ENCODE results near the gene DIPK2B.

Gene DIPK2B, protein sequence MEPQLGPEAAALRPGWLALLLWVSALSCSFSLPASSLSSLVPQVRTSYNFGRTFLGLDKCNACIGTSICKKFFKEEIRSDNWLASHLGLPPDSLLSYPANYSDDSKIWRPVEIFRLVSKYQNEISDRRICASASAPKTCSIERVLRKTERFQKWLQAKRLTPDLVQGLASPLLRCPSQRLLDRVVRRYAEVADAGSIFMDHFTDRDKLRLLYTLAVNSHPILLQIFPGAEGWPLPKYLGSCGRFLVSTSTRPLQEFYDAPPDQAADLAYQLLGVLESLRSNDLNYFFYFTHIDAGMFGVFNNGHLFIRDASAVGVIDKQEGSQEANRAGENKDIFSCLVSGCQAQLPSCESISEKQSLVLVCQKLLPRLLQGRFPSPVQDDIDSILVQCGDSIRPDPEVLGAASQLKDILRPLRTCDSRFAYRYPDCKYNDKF

DNA sequence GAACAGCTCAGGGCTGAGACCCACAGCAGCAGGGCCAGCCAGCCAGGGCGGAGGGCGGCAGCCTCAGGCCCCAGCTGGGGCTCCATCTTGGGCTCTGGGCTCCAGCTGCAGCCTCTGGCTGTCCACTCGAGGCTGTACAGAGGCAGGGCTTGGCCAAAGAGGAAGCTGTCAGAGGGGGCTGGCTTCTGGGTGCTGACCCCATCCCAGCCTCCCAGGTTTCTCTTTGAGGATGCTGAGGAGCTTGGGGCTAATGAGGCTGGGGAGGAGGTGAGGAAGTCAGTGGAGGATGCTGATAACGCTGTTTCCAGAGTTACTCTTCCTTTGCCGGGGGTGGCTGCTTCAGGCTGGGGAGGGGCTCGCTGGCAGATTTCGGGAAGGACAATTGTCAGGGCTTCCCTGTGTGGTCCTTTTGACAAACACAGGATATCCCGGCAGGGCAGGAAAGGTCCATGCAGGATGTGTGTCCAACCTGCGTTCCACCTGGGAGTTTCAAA is at the start of gene DIPK2B:
Gene DIPK2B, minus strand, starts transcription at position 136 of the 494 bp plus-strand sequence. Its CDS starts 50 bp downstream, at position 86.
- DNase-seq (ENCODE audit: low read depth) = no peak

DNA sequence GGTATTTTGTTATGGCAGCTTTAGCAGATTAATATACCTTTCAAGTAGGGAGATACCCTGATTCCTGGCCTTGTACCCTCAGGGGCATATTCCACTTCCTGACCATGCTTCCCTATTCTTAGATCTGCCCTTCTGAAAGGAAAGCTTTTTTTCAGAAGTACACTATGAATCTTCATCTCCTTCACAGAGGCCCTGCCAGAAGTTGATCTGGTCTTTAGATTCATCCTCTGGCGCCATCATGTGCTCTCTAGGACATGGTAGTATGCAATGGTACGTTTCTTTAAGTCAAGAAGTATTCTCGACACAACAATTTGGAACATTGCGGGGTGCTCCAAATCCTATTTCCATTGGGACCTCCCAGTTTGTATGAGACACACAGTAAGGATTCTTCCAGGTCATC is 39.6 kb upstream of the DIPK2B start:
- DNase-seq (ENCODE audit: low read depth) = no peak

DNA sequence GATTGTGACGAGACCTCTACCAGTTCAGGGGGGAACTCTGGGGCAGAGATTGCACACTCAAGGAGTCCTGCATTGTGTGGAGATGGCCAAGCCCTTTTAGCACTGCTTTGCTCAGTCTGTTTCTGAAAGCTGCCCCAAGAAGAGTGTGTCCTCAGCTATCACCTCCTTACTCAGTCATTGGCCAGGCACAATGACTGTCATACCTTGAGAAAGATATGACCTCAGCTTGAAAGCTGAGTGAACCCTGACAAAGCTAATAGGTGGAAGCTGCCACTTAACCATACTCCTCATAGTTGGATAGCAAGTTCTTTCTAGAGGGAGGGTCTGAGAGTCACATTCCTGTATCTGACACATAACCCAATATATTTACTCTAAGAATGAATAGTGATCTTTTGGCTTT is 37.8 kb upstream of the DIPK2B start:
- no peak for DNase-seq (ENCODE audit: low read depth)

DNA sequence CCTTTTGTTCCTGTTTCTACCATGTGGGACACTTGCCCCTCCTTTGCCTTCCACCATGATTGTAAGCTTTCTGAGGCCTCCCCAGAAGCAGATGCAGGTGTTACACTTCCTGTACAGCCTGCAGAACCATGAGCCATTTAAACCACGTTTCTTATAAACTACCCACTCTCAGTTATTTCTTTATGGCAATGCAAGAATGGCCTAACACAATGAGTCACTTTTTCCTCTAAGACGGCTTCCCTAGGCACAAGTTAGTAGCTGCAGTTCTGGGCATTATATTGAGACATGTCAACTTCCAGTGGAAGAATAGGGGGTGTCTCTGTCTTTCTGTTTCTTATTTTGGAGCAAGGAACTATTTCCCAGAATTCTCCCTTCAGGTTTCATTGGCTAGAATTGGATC is 32.9 kb upstream of the DIPK2B start:
- DNase-seq (ENCODE audit: low read depth) = no peak

DNA sequence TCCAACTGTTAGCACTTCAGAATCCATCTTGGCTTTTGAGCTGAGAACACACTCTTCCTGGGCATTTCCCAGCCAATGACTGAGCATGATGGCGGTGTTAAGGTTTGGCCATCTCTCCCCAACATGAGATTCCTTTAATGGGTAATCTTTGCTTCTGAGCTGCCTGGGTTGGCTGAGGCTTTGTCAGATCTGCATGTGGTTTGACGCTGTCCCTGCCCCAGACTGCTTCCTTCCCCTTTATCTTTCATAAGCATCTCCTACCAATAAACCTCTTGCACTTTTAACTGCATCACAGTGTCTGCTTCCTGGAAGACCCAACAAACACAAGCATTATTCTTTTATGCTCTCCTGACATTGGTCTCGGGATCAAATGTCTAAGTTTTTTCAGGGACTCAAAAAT is 31.5 kb upstream of the DIPK2B start:
- DNase-seq (ENCODE audit: low read depth) = no peak

DNA sequence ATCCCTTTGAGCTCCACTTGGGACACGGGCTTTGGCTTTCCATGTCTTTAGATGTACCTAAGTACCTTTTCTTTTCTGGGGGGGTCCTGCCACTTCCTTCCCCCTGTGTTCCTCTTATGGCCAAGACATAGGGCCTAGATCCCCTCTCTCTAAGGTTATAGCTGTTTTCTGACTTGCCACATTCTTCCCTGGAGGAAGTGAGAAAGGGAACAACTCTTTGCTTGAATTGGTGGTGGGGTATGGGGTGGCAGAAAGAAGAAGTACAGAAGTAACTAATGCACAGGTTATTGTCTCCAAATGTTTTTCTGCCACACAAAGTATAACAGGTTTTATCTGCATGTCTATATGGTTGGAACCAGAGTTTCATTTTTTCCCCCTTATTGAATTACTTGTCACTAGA is 29.7 kb upstream of the DIPK2B start:
- DNase-seq (ENCODE audit: low read depth) = no peak

DNA sequence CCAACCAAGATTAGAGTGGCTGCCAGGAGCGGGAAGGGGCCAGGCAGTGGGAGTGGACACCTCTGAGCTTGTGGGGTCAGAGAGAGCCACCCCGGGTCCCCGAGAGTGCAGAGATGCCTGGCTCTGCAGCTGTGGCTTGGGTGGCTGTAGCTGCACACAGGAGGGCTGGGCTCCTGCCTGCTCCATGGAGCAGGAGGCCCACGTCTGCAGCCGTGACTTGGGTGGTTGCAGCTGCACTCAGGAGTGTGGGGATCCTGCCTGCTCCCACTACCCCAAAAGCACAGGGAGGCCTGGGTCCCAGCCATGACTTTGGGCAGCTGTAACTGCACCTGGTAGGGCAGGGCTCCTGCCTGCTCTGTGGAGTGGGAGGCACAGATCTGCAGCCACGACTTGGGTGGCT is 28.7 kb upstream of the DIPK2B start:
- no peak for DNase-seq (ENCODE audit: low read depth)

DNA sequence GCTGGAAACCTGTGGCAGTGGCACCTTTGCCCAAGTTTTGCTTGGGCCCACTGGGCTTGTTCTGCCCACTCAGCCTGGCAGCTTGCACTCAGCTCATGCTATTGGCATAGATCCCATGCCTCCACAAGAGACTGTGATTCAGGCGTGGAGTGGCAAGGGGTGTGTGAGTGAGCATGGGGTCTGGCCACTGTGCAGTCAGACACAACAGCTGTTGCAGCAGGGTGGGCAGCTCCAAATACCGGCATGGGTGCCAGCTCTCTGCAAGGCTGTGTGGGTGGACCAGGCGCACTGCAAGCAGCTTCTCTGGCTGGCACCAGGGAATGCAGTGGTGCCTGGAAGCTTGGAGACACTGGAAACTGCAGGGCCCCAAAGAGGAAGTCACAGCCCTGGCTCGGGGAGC is 27.4 kb upstream of the DIPK2B start:
- DNase-seq (ENCODE audit: low read depth) = no peak

DNA sequence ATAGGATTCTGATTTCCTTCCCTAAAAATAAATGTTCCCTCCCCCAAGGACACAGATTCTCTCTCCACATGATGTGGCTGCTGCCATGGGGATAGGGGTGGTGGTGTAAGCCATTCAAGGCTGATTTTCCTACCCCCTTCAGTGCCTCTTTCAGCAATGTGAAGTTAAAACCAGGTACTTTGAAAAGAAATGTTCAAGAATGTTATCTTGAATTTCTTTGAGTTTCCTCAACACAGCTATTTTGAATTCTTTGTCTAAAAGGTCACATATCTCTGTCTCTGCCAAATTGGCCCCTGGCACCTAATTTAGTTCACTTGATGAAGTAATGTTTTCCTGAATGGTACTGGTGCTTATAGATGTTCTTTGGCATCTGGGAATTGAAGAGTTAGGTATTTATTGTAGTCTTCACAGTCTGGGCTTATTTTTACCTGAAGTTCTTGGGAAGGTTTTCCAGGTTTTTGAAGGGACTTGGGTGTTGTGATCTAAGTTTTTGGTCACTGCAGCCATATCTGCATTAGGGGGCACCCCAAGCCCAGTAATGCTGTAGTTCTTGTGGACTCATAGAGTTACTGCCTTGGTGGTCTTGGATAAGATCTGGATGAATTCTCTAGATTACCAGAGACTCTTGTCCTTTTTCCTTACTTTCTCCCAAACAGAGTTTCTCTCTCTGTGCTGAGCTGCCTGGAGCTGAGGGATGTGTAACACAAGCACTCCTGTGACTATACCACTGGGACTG is 7.6 kb upstream of the DIPK2B start:
- no peak for DNase-seq (ENCODE audit: low read depth)

DNA sequence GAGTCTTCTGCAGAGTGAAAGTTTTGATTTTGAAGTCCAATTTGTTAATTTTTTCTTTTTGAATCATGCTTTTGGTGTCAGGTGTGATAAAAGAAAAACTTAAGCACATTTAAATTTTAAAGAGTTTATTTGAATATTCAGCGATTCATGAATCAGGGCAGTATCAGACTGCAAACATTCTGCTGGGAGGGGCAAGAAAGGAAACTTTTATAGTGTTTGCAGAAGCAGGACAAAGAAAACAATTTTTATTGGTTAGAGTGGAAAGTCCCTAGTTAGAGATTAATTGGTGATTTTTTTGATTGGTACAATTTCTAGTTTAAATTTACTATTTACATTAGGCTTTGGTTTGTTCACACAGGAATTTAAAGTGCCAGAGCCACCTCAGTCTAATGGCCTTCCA is 1.5 kb upstream of the DIPK2B start:
- no peak for DNase-seq (ENCODE audit: low read depth)

DNA sequence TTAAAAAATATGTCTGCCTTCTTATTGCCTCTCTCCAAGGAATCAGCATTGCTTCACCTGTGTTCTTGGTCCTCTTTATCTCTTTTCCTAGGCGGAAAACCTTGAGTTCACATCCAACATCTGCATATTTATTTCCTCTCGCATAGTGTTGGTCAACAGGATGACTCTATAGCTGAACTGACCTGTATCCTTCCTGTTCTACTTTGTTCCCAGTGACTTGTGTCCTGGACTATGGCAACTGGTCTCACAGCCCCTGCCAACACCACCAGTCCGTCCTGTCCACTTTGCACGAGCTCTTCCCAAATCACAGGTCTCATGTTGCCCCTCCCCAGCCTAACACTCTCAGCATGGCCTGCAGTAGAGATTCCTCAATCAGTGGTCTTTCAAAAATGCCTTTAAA is 2.0 kb downstream of the DIPK2B start:
- DNase-seq (ENCODE audit: low read depth) = no peak

DNA sequence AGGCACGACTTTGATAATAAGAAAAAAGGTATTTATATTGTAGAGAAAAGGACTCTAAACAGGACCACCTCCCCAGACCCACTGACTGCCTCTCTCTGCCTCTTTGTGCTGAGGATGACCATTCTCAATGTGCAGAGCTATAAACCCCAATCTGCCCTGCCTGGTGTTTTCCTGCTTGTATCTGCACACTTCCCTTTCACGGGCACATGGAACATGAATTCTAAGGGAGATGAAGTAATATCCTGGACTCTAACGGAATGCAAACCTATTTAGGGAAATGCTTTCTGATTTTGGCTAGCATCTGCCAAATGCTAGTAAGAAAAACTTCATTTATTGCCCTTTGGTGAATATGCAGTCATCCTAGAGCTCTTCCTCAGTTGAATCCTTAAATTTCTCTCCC is 2.4 kb downstream of the DIPK2B start:
- DNase-seq (ENCODE audit: low read depth) = no peak

DNA sequence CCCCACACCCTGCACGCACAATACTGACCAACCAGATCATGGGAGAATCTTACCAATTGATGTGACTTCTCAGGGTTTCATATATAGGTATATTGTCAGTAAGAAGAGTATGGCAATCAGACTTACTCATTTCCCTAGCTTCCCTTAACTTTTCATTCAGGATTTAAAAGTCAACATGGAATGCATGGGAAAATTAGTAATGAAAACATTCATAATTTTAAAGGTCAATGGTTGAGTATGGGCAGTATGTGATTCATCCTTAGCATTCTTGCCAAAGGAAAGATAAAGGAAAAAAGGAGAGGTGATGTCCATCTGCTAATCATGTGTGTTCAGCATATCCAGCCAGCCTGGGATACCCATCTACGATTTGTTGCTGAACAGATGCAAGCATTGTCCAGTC is 4.0 kb downstream of the DIPK2B start:
- no peak for DNase-seq (ENCODE audit: low read depth)

DNA sequence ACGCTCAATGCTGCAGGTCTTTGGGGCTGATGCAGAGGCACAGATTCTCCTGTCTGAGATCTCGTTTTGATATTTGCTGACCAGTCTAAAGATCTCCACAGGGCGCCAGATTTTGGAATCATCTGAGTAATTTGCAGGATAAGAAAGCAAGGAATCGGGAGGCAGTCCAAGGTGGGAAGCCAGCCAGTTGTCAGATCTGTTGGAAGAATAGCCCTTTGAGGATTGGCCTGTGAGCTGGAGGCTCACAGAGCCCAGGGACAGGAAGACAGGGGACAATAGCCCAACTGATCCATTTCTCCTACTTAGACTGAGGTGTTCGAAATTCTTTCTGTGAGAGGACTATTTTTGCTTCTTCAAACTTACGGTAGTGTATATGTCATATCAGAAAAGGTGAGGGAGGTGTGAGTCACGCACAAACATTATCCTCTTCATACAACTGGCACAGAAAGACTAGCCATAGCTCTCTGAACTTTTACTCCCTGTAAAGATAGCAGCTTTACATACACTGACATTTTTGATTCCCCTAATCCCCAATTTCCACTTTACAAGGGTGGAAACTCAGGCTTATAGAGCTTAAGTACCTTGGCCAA is 8.8 kb downstream of the DIPK2B start:
- DNase-seq (ENCODE audit: low read depth) = no peak

DNA sequence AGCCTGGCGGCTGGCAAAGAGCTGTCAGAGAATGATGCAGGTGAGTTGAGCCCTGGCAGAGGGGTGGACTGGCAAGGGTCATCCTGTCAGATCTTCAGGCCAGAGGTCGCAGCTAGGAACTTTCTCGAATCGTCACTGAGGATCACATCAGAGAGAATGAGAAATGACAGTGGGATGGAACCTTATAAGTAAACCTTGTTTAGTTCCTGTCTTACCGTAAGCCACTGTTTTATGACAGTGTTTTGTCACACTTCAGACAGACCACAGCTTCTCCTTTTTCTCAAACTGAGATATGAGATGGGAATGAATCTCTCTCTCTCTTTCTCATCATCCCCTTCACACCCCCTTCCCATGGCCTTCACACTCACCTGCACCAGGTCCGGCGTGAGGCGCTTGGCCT is 9.3 kb downstream of the DIPK2B start:
- no peak for DNase-seq (ENCODE audit: low read depth)

DNA sequence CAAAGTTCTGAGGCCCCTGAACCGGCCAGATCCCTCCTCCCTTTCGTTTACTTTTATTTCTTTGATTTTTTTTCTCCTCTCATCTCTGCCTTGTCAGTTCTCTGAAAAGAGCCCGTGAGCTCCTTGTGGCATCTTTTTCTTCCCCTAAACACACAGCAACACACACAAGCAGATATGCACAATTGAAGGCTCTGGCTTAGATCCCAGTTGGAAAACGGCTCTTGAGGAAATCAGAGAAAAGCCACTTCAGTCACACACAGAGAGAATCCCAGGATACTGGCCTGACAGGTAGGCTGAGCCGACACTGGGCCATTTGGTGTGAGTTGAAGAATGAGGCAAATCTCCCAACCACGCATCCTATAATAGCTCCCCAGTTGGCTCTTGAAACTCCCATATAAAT is 12.9 kb downstream of the DIPK2B start:
- no peak for DNase-seq (ENCODE audit: low read depth)

DNA sequence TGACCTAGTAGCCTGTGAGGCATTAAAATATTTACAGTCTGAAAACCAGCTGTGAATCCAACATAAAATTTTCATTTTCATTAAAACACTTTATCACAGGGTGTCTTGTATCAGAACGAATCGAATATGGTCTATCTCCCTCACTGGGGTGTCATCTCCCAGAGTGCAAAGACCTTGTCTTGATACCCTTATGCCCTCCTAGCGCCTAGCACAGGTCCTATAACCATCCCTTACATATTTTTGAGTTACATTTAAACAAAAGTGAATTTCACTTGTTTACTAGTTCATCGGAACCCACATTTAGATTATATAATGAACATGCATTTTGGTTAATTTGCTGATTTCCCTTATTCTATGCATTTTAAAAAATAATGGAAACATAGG is 14.0 kb downstream of the DIPK2B start:
- no peak for DNase-seq (ENCODE audit: low read depth)

DNA sequence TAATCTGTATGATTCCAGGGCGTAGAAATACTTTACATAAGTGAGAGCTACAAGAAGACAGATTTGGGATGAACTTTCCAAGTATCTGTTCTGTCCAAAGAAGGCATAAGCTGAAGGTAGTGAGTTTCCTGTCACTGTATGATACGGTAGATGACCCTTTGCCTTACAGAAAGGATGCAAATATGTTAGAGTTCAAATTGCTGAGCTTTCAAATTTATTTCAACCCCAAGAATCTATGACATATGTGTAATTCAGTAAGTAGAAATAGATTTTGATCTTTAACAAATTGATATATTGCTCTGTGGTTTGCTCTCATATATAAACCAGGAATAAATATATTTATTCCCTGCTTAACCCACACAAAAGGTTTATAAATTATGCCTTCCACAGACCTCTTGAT is 16.5 kb downstream of the DIPK2B start:
- DNase-seq (ENCODE audit: low read depth) = no peak

DNA sequence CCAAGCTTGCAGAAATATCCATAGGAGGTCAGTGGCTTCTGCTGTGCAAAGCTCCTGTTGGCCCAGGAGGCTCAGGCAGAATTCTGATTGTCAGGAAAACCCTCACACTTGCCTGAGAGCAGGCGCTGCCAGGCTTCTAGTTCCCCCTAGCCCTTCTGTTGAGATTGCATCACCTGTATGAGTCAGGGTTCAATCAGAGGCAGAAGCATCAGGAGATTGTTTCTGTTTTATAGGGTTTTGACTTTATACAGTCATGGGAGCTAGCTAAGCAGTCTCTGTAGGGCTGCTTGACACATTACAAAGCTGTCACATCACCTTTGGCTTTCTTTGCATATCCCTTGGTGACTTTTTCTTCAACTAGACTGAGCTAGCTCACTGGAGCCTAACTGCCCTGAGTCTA is 27.8 kb downstream of the DIPK2B start:
- no peak for DNase-seq (ENCODE audit: low read depth)

DNA sequence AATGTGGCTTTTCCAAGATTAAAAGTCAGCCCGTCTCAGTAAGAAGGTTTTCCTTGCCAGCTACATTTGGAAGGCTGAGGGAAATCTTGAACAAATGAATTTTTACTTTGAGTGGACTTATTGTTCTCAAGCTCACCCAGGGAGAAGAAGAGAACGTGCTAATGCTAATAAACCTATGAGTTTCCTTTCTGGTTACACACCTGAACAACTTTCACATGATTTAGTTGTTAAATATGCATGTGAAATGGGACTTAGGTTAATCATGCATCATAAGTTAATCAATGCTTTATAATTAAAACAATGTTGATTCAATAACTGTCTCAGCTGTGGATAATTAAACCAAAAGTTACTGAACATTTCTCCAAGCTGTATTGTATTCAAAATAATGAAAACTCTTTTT is 33.9 kb downstream of the DIPK2B start:
- DNase-seq (ENCODE audit: low read depth) = no peak

DNA sequence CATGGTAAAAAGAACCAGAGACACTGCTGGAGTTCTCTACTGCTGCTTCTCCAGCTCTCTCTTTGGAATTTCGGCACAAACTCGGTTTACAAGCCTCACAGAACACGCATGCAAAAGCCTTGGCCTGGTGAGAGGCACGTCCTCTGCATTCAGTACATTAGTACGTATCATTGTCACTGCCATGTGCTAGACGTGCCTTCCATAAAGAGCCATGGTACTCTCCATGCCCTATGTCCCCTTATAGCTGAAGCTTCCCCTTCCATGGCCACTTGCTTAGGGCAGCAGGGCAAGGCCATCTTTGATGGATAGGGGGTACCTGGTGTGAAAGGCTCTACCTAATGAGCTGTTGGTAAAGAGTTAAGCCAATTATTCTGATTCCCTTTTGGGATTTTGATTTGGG is 35.0 kb downstream of the DIPK2B start:
- no peak for DNase-seq (ENCODE audit: low read depth)

DNA sequence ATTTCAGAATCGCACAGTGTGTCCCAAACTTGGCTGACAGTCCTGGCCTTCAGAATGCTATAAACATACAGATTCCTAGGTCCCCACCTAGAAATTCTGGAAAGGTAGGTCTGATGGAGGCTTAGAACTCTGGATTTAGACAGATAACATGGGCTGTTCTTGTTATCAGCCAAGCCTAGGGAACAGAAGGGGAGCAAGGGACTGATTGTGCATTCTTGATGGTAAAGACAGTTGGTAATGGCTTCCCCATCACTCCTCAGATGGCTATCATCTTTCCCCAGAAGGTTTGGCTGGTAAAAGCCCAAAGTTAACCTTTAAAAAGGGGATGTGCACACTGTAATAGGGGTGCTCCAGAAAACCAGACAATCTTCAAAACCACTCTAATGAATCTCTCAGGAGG is 35.7 kb downstream of the DIPK2B start:
- DNase-seq (ENCODE audit: low read depth) = no peak

DNA sequence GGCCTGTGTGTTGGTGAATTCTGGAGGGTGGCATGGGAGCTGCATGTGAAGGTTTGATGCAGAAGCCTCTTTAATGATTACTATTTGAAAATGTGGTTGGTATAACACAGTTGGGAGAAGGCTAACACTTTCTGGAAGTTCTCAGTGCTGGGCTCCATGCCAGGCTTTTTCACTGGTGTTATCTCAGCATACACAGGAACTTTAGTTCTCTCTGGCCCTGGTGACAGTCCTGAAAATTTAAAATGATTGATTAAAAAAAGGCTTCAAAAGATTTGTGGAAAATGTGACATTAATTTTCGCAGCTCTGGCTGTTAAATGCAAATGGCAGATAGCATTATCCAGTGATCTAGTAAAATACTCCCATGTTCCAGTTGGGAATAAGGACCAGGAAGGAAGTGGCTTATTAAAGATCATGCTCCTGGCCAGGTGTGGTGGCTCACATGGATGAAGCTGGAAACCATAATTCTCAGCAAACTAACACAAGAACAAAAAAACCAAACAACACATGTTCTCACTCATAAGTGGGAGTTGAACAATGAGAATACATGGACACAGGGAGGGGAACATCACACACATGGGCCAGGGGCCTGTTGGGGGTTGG is 36.6 kb downstream of the DIPK2B start:
- DNase-seq (ENCODE audit: low read depth) = no peak

Data from stimulated activated CD8-positive, alpha-beta memory T cell treated with anti-CD3 and anti-CD28 coated beads, Interleukin-12 subunit alpha, Interleukin-12 subunit beta, amount 100 ng/mL, for 4 hours (primary cell).